H1 (cell line): ENCODE measurements around the gene TMEM220. TPM values are rescaled to one million over a fixed set of nuclear protein-coding genes. Genes with fewer than 3 reads are reported as not detected.

Source experiments
- EGR1 ChIP-seq: IDR thresholded peaks from 2 replicates; pipeline ENCODE4 v1.6.1; 2011; ENCODE audit warnings: low read depth, low read length, borderline replicate concordance
- SP1 ChIP-seq: IDR thresholded peaks from 2 replicates; pipeline ENCODE4 v1.6.1; 2011; ENCODE audit warnings: low read depth, low read length
- polyA plus RNA-seq, 7 experiments: library from polyadenylated mRNA; depleted of rRNA in 3 of 7; stranded (reverse) in 5 of 7; unstranded in 2 of 7; fragments of >200 nt in 5 of 7; fragments of 200-250 nt in 2 of 7; gene quantifications; 1 replicate in 5 of 7; 2 replicates in 1 of 7; 4 replicates in 1 of 7; pipeline versions ENCODE4 v1.2.1 to v1.2.3, GENCODE V29; 2011 to 2013; ENCODE audit warnings: missing spikeins in 2 of 7, mixed read lengths in 2 of 7
- total RNA-seq: library from RNA; stranded (reverse); fragmentation: NEBNext Ultra II Directional; extraction: Animal tissue kit (Norgen Biotek cat#: 25700); gene quantifications from 2 replicates; pipeline ENCODE4 v1.2.1, GENCODE V29; 2021
- TF ChIP-seq, protein P1 (sequence below), 3 experiments: IDR thresholded peaks; 1 replicate in 2 of 3; 2 replicates in 1 of 3; pipeline versions ENCODE4 v1.5.1 to v1.6.1; 2011; ENCODE audit warnings: low read length in 3 of 3, mild to moderate bottlenecking in 3 of 3, inconsistent platforms in 2 of 3, low read depth in 1 of 3, moderate library complexity in 1 of 3; ENCODE audit not compliant: insufficient read depth in 1 of 3; ENCODE audit errors: control extremely low read depth in 1 of 3

The TMEM220 gene
- total and polyA plus RNA-seq, 2 of the 8 experiments (the other 6 are each of a cell fraction or from before 2014, with no cell fraction given) = 3.8 to 4.1 TPM

DNA sequence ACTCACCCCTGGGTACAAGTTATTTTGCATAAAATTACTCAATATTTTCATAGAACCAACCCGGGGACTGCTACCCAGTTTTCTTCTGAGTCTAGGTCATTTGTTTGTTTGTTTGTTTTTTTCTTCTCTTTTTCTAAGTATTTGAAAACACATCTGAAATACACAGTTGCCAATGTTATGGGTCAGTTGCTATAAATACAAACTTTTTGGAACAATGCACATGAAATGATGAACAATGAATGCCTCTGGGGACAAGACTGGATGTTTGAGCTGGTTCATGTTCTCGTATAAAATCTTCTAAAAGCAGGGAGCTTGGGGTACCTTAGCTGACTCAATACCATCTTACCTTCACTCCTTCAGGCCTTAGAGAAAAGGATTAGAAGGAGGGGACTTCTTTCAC is 43.6 kb upstream of the TMEM220 start (continued):
- TF ChIP-seq, protein P1, sequence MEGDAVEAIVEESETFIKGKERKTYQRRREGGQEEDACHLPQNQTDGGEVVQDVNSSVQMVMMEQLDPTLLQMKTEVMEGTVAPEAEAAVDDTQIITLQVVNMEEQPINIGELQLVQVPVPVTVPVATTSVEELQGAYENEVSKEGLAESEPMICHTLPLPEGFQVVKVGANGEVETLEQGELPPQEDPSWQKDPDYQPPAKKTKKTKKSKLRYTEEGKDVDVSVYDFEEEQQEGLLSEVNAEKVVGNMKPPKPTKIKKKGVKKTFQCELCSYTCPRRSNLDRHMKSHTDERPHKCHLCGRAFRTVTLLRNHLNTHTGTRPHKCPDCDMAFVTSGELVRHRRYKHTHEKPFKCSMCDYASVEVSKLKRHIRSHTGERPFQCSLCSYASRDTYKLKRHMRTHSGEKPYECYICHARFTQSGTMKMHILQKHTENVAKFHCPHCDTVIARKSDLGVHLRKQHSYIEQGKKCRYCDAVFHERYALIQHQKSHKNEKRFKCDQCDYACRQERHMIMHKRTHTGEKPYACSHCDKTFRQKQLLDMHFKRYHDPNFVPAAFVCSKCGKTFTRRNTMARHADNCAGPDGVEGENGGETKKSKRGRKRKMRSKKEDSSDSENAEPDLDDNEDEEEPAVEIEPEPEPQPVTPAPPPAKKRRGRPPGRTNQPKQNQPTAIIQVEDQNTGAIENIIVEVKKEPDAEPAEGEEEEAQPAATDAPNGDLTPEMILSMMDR (IDR thresholded peaks at IDR 0.05; ENCODE audit: control extremely low read depth in 1 of 3, insufficient read depth in 1 of 3, low read depth in 1 of 3, low read length in 3 of 3) = no peak
- TF ChIP-seq SP1 (no peak), EGR1 (no peak)
